ENCODE data around the gene FAM170B.

FAM170B gene

GRCh38 chr10:49138361-49138891, 4.6 kb upstream of the FAM170B start:
- H3K4me3 ChIP-seq (ENCODE audit: control insufficient read depth, low read depth, low read length), result no peak overlapping the region
- peak; percentile 82 for DNase-seq (ENCODE audit: low read depth)
- TF ChIP-seq CTCF (conservative IDR thresholded peaks at IDR 0.05; ENCODE audit: control insufficient read depth, insufficient read depth, low read depth, low read length), result no peak

GRCh38 chr10:49136525-49136924, 2.7 kb upstream of the FAM170B start:
- no peak for DNase-seq (ENCODE audit: low read depth)
- H3K4me3 ChIP-seq (ENCODE audit: control insufficient read depth, low read depth, low read length), result no peak overlapping the region
- no peak for TF ChIP-seq CTCF (conservative IDR thresholded peaks at IDR 0.05; ENCODE audit: control insufficient read depth, insufficient read depth, low read depth, low read length)

- no peak overlapping the region for H3K4me3 ChIP-seq (ENCODE audit: control insufficient read depth, low read depth, low read length)
- TF ChIP-seq CTCF (conservative IDR thresholded peaks at IDR 0.05; ENCODE audit: control insufficient read depth, insufficient read depth, low read depth, low read length), result no peak
- peak; percentile 46 for DNase-seq (ENCODE audit: low read depth)
These were observed 1.9 kb upstream of the FAM170B start for GRCh38 chr10:49135575-49136313.

- no peak for TF ChIP-seq CTCF (conservative IDR thresholded peaks at IDR 0.05; ENCODE audit: control insufficient read depth, insufficient read depth, low read depth, low read length)
- no peak for DNase-seq (ENCODE audit: low read depth)
- H3K4me3 ChIP-seq (ENCODE audit: control insufficient read depth, low read depth, low read length), result no peak overlapping the region
These were observed 506 bp upstream of the FAM170B start for GRCh38 chr10:49134327-49134726.

GRCh38 chr10:49132362-49132737, 1.5 kb downstream of the FAM170B start:
- DNase-seq (ENCODE audit: low read depth), result no peak
- H3K4me3 ChIP-seq (ENCODE audit: control insufficient read depth, low read depth, low read length), result no peak overlapping the region
- TF ChIP-seq CTCF (conservative IDR thresholded peaks at IDR 0.05; ENCODE audit: control insufficient read depth, insufficient read depth, low read depth, low read length), result no peak

GRCh38 chr10:49131507-49132361, 2.1 kb downstream of the FAM170B start:
- DNase-seq (ENCODE audit: low read depth), result no peak
- no peak overlapping the region for H3K4me3 ChIP-seq (ENCODE audit: control insufficient read depth, low read depth, low read length)
- TF ChIP-seq CTCF (conservative IDR thresholded peaks at IDR 0.05; ENCODE audit: control insufficient read depth, insufficient read depth, low read depth, low read length), result no peak
